T-helper 22 cell (primary cell): Measurements from ENCODE around the gene UBE2I.
A peak's percentile ranks its signal among the peaks of the same experiment; 100 is the strongest.
"Not testable (repeated sequence)": the region's sequence is repeated elsewhere in the genome, so short reads cannot be mapped to it uniquely, and the experiment has no call there.

ENCODE experiments used
- DNase-seq: peaks from one replicate; pipeline ENCODE4 v3.0.0-alpha.2; 2020; ENCODE audit warnings: low read depth

Gene UBE2I

DNA sequence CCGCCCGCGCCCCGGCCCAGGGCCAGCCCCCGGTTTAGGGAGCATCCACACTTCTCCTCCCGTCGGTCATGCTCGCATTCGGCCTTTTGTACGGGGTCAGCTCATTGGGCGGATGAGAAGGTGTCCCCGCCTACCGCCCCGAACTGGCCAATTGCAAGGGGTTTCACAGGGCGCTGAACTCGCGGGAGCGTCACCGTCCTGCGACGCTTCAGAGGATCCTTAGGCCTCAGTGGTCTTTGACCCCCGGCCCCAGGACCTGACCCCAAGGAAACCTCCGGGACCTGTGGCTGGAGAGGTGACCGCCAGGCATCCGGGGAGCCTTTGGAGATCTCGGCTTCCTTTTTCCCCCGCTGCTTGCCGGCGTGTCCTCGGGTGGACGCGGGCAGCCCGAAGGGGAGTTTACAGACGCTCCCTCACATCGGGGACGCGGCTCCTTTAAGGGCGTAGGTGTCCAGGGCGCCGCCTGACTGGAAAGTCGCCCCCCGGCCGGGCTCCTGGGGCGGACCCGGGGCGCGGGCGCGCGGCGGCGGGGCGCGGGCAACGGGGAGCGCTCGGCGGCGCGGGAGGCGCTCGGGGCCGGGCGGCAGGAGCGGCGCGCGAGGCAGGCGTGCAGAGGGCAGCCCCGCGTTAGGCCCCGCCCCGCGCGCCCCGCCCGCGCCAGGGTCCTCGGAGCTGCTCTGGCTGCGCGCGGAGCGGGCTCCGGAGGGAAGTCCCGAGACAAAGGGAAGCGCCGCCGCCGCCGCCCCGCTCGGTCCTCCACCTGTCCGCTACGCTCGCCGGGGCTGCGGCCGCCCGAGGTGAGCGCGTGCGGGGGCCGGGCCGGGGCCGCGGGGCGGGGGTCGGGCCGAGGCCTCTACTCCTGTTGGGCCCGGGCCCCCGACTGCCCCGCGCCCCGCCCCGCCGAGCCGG is at the start of gene UBE2I:
UBE2I (plus strand) TSS at position 660 of the 909 bp plus-strand sequence. CDS start 4,395 bp downstream, outside the sequence.
- DNase-seq, result peak; percentile 90

DNA sequence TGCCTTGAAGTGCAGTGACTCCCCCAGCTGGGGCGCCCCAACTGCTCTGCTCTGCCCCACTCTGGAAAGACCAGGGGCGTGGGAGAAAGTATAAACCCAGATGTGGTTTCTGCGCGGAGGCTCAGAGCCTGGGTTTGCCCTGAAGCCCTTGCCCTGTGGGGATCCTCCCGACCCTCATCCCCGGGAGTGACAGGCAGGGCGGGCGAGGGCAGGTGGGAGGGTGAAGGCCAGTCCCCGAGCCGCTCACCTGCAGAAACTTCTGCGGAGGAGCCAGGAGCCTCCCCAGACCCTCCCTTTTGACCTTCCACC is 49.7 kb upstream of the UBE2I start:
- no peak for DNase-seq

DNA sequence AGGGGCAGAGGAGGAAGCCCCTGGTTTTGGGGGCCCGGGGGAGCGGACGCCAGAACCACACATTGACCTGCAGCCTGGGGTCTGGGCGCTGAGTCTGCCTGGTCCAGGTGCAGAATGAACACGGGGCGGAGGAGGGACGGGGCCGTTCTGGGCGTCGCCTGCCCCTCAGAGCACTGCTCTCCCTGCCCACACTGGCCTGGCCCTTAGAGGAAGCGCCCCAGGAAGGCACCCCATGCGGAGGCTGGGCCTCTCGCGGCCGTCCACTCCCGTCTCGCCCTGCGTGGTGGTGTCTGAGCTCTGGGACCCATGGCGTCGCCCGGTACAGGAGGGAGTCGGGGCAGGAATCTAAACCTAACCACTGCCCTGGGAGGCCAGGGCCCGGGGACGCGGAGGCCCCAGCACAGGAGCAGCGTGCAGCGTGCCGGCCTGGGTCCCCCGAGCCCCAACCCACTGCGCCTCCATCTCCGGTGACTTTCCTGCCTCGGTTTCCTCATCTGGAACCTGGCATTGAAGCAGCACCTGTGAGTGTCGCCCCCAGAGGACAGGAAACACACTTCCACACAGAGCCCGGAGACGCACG is 49.2 kb upstream of the UBE2I start:
- DNase-seq, result no peak

DNA sequence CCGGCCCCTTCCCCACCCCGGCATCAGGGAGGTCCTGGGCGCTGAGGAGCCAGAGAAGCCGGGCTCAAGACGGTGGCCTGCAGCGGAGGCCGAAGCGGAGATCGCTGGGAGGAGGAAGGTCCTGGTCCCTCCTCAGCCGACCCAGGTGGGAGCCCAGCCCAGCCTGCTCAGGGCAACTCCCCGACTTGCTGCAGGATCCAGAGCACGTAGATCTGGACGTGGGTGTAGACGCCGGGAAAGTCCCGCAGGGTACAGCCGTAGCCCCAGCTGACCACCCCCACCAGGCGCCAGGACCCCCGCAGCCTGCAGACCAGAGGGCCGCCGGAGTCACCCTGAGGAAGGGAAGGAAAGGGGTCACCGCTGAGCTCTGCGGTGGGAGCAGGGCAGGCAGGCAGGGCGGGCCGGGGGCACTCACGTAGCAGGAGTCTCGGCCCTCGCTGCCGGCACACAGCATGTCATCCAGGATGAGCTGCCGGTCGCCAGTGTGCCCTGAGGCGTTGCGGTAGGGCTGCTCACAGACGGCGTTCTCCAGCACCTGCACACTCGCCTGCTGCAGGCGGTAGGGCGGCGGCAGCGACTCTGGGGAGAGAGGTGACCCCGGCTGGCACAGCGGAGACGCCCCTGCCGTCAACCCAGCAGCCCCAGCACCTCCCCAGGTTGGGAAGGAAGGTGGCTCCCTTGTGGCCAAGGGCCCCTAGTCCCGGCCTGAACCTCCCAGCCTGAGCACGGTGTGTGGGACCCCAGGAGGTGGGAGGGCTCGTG is 48.1 kb upstream of the UBE2I start:
- no peak for DNase-seq

DNA sequence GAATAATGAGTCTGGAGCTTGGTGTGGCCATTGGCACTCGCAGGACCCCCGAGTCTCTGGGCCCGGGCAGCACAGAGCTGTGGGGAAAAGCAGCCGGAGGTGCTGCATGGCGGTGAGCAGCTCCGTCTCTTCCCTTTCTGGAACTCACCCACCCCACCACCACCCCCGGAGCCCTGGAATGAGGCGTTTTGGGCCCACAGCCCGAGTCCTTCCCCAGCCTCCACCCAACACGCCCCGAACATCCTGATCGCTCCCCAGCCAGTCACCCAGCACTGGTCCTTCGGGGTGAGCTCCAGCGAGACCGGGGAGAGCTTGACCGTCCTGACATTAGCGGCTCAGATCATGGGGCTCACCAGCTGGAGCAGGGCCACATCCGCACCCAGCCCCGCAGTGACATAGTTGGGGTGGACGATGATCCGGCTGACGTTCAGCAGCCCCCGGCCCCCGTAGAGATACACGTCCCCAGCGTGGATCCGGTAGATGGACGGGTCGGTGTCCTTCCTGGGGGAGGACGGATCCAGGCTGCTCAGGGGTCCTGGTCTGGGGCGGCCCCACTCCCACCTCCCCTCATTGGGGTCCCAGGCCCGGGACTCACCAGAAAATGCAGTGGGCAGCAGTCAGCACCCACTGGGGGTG is 47.1 kb upstream of the UBE2I start:
- no peak for DNase-seq

DNA sequence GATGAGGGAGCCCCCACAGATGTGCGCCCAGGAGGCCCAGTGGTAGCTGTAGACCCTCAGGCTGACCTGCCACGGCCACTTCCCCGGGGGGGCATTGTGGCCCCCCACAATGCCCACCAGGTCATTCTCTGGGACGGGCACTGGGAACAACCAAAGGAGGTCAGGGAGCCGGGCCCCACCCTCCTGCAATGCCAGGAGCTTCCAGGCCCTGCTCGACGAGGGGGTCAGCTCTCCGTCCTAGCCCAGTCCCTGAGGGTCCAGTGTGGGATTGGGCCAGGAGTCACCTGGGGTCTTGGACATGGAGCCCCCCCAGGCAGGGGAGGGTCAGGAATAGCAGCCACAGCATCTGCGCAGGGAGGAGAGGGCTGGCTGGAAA is 46.6 kb upstream of the UBE2I start:
- DNase-seq, result no peak

DNA sequence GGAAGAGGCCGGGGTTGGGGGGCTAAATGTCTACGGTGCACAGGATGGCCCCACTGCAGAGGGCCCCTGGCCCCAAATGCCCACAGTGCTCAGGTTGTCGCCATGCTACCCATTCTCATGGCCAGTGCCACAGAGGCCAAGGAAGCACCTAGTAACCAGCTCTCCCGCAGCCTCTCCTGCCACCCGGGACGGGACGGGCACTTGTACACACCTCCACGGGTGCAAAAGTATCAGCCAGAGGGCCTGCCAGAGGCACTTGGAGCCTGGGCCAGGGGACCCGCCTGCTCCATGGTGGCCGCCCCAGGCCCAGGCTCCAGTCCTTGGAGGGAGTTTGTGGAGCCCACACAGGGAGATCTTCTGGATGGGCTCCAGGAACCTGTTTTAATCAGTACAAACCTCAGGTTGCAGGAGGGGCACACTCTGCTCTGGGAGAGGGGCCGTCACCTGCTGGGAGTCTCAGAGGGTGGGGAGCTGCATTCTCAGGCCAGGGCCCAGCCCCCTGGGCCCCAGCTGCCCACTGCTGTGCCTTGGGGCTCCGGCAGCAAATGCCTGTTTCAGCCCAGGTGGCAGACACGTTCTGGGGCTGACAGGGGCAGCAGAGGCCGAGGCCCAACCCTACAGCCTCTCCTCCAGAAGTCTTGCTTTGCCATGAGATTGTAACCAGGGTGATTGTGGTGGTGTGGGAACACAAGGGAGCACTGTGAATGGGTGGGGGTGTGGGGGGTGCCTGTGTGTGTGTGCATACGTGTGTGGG is 45.7 kb upstream of the UBE2I start:
- DNase-seq, result no peak

DNA sequence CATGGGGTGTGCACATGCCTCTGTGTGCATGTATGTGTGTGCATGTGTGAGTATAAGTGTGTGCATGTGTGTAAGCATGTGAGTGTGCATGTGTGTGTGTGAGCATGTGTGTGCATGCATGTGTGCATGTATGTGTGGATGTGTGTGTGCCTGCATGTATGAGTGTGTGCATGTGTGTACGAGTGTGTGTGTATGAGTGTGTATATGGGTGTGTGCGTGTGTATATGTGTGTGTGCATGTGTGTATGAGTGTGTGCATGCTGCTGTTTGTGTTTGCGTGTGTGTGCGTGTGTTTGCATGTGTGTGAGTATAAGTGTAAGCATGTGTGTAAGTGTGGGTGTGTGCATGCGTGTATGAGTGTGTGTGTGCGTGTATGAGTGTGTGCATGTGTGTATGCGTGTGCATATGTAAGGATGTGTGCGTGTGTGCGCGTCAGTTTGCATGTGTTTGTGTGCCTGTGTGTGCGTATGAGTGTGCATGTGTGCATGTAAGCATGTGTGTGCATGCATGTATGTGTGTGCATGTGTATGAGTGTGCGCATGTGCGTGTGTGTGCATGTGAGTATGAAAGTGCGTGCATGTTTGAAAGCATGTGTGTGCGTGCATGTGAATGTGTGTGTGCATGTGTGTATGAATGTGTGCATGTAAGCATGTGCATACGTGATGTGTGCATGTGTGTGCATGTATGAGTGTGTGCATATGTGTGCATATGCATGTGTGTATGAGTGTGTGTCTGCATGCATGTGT is 44.9 kb upstream of the UBE2I start:
- no peak for DNase-seq

DNA sequence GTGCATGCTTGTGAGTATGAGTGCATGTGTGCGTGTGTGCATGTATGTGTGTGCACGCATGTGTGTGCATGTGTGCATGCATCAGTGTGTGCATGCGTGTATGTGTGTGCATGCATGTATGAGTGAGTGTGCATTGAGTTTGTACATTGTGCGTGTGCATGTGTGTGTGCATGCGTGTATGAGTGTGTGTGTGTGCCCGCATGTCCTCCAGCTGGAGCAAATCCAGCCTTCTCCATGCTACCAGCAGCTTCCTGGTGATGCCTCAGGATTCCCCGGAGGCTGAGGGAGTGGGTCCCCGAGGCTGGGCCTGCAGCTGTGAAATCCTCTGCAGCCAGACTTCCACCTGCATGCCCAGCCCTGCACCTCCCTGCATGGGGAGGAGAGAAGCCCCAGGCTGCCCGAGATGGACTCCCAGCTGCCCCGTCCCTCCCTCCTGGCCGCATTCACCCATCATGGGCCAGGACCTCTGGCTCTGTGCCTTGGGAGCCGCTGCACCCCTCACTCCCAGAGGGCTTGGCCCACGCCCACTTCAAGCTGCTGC is 44.3 kb upstream of the UBE2I start:
- no peak for DNase-seq

DNA sequence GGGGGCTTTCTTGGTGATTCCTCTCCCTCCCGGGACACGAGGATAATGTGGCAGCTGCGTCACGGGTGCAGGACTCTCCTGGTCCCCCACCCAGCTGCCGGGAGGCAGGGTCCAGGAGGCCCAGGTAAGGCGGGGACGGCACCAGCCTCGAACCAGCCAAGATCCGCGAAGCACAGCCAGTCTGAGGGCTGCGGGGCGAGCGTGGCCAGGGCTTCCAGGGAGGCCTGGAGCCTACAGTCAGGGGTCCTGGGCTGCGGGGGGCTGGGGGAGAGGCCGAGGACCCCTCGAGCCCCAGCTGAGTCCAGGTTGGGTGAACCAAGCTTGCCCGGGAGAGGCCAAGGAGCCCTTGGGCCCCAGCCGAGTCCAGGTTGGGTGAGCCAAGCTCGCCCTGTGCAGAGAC is 43.6 kb upstream of the UBE2I start:
- no peak for DNase-seq

DNA sequence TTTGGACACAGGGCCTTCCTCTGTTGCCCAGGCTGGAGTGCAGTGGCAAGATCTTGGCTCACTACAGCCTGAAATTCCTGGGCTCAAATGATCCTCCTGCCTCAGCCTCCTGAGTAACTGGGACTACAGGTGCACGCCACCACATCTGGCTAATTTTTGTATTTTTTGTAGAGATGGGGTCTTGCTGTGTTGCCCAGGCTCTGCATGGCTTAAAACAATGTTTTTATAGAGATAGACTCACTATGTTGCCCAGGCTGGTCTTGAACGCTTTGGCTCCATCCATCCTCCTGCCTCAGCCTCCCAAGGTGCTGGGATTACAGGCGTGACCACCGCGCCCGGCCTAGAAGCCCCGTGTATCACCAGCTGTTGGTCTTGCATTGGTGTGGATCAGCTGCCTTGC is 40.0 kb upstream of the UBE2I start:
- DNase-seq, result not testable (repeated sequence)

DNA sequence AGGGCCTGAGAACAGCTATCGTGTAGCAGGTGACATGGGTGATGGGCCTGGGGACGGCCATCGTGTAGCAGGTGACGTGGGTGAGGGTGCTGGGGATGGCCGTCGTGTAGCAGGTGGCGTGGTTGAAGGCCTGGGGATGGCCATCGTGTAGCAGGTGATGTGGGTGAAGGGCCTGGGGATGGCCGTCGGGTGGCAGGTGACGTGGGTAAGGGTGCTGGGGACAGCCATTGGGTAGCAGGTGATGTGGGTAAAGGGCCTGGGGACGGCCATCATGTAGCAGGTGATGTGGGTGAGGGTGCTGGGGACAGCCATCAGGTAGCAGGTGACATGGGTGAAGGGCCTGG is 38.1 kb upstream of the UBE2I start:
- DNase-seq, result no peak

DNA sequence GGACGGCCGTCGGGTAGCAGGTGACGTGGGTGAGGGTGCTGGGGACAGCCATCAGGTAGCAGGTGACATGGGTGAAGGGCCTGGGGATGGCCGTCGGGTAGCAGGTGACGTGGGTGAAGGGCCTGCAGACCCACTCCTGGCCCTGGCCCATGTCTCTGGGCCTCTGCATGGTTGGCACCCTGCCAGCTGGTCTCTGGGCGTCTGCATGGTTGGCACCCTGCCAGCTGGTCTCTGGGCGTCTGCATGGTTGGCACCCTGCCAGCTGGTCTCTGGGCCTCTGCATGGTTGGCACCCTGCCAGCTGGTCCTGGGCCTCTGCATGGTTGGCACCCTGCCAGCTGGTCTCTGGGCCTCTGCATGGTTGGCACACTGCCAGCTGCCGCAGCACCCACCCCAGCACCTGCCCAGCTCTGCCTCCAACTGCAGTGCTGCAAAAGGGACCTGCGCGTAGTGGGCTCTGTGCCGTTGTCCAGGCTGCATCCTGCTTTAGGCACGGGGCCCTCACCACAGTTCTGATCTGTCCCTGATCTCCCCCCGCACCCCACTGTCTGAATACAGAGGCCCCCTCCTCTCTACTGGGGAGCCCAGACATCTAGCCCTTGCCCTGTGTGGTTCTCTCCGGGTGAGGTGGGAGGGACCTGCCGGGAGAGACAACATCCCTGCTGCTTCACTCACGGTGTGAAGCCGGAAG is 37.6 kb upstream of the UBE2I start:
- DNase-seq, result not testable (repeated sequence)

DNA sequence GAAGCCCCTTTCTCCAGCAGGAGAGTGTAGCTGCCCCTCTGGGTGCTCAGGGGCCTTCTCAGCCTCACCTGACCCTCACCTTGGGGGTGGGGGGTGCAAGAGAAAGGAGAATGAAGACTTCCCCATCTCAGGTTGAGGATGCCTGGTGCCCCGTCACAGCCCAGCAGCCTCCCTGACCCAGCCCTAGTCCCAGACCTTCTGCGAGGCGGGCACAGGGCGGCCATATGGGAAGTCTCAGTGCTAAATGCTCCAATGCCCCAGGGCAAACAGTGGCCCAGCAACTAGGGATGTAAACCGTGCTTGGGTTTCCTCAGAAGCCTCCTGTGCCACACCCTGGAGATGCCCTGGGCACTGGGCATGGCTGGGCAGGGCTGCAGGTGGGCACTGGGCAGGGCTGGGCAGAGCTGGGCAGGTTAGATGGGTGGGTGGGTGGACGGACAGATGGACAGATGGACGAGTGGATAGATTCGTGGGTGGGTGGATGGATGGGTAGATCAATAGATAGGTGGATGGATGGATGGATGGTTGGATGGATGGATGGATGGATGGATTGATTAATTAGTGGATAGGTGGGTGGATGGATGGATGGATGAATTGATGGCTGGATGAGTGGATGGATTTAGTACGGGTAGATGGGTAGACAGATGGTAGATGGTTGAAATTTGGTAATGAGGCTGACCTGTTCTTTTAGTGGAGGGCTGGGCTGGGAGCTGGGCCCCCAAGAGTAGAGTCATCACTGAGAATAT is 36.8 kb upstream of the UBE2I start:
- DNase-seq, result no peak

DNA sequence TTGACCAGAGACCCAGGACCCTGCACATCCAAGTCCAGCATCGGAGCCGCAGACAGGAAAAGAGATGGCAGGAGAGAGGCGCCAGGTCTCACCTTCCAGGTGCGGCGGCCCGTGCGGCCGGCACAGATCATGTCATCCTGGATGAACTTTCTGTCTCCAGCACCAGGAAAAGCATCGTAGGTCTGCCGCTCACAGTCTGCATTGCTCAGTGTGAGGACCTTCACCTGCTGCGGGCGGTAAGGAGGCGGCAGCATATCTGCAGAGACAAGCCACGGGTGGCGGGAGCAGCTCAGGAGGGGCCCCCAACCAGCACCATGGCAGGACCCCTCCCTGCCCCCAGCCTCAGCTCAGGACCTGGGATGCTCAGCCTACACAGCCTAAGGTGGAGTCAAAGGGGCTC is 35.6 kb upstream of the UBE2I start:
- no peak for DNase-seq

DNA sequence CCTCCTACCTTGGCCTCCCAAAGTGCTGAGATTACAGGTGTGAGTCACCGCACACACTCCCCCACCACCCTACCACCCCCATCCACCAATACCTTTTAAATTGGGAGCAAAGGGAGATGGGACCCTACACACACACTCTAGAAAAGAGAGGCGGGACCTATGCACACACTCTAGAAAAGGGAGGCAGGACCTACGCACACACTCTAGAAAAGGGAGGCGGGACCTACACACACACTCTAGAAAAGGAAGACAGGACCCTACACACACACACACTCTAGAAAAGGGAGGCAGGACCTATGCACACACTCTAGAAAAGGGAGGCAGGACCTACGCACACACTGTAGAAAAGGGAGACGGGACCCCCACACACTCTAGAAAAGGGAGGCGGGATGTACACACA is 34.7 kb upstream of the UBE2I start:
- no peak for DNase-seq

DNA sequence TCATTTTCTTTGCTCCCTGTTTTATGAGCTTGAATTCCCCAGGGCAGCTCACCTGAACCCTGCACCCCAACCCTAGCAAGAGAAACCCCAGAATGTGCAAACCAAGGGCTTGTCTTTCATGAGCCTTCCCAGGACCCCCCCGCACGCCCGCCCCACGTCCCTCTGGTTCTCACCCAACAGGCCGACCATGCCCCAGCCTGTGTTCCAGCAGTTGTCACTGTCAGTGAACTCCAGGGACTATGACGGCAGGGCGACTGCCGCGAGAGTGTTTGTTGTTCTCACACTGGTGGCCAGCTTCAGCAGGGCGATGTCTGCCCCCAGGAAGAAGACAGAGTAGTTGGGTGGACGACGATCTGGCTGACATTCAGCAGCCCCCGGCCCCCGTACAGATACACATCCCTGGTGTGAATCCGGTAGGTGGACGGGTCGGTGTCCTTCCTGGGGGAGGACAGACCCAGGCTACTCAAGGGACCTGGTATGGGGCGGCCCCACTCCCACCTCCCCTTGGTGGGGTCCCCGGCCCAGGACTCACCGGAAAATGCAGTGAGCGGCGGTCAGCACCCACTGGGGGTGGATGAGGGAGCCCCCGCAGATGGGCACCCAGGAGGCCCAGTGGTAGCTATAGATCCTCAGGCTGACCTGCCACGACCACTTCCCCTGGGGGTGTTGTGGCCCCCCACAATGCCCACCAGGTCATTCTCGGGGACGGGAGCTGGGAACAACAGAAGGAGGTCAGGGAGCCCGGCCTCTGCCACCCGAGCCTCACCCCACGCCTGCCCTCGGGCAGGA is 33.5 kb upstream of the UBE2I start:
- DNase-seq, result no peak

DNA sequence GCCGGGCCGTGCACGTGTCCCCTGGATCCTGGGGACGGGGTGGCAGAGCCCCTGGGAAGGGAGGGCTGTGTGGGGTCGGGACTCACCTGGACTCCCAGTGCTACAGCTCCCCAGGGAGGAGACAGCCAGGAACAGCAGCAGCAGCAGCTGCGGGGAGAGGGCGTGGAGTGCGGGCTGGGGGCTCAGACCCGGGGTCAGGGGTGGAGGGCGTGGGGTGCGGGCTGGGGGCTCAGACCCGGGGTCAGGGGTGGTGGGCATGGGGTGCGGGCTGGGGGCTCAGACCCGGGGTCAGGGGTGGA is 32.9 kb upstream of the UBE2I start:
- no peak for DNase-seq

DNA sequence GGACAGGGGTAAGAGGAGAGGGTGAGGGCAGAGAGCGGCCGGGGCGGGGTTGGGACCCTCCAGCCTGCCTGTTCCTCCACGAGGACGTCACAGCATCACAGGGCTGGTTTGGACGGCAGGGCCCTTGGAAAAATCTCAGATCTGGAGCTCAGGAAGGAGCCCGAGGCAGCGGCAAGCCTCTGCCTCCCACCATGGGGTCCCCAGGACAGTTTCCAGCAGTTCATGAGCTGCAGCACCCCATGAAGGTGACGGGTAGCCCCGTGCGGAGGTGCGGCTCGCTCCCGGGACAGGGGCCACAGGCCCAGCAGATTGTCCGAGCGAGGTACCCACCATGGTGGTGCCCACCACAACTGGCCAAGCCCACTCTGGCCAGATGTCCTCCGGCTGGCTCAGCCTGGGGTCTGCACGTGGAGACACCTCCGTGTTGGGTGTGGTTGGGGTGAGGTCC is 32.3 kb upstream of the UBE2I start:
- DNase-seq, result no peak
